Inflammatory macrophage (primary cell): Measurements from ENCODE around the gene ARHGAP5.
"Not testable (repeated sequence)": the region's sequence is repeated elsewhere in the genome, so short reads cannot be mapped to it uniquely, and the experiment has no call there.

Experiments
- DNase-seq, 2 donors: peaks; one replicate each; pipeline ENCODE4 v3.0.0-alpha.2; 2020 to 2022

The ARHGAP5 gene

GRCh38 chr14:32110548-32110896 is 33.4 kb downstream of the ARHGAP5 start:
- no peak for DNase-seq

DNA sequence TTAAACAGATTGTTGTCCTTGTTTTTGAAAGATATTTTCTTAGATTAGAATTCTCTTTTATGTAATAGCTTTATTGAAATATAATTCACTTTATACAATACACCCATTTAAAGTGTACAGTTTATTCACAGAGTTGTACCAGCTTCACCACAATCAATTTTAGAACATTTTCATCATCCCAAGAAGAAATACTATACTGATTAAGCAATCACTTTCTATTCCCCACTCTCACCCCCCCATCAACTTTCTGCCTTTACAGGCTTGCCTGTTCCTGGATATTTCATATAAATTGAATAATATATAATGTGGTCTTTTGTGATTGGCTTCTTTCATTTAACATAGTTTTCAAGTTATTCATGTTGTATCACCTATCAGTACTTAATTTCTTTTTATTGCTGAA is 44.4 kb downstream of the ARHGAP5 start:
- no peak for DNase-seq

- DNase-seq: no peak
These were observed 44.8 kb downstream of the ARHGAP5 start for GRCh38 chr14:32121948-32122347.

GRCh38 chr14:32126899-32127730 is 50.0 kb downstream of the ARHGAP5 start:
- DNase-seq: not testable (repeated sequence)

DNA sequence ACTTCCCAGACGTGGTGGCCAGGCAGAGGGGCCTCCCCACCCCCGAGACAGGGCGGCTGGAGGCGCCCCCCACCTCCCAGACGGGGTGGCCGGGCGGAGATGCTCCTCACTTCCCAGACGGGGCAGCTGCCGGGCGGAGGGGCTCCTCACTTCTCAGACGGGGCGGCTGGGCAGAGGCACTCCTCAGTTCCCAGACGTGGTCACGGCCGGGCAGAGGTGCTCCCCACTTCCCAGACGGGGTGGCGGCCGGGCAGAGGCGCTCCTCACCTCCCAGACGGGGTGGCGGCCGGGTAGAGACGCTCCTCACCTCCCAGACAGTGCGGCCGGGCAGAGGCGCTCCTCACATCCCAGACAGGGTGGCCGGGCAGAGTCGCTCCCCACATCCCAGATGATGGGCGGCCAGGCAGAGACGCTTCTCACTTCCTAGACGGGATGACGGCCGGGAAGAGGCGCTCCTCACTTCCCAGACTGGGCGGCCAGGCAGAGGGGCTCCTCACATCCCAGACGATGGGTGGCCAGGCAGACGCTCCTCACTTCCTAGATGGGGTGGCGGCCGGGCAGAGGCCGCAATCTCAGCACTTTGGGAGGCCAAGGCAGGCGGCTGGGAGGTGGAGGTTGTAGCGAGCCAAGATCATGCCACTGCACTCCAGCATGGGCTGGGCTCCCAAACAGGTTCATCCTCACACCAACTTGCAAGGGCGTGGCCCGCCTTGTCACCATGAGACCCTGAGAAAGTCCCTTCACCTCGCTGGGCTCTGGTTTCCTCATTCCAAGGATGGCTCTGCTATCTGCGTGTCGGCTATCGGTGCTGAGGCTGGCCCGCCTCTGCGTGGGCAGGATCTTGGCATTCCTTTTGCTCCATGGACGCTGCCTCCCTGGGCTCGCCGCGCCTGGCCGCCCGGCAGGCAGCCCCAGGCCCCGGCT is 50.9 kb downstream of the ARHGAP5 start:
- DNase-seq: not testable (repeated sequence)

DNA sequence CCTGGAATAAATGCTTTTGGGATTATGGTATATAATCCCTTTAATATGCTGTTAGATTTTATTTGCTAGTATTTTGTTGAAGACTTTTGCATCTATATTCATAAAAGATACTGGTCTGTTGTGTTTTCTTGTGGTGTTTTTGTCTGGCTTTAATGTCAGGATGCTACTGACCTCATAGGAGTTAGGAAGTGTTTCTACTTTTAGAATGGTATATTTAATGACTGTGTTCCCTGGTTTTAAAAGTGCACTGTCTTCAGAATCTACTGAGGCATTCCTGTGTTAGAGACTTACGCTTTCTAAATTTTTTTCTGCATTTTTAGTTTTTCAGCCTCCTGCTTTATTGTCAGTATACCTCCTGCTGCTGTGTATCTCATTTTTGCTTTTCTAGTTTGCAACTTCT is 51.6 kb downstream of the ARHGAP5 start:
- no peak for DNase-seq

GRCh38 chr14:32129124-32129523 is 52.0 kb downstream of the ARHGAP5 start:
- DNase-seq: no peak

DNA sequence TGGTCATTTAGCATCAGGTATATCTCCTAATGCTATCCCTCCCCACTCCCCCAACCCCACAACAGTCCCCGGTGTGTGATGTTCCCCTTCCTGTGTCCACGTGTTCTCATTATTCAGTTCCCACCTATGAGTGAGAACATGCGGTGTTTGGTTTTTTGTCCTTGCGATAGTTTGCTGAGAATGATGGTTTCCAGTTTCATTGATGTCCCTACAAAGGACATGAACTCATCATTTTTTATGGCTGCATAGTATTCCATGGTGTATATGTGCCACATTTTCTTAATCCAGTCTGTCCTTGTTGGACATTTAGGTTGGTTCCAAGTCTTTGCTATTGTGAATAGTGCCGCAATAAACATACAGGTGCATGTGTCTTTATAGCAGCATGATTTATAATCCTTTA is 54.6 kb downstream of the ARHGAP5 start:
- not testable (repeated sequence) for DNase-seq

GRCh38 chr14:32134448-32135097 is 57.5 kb downstream of the ARHGAP5 start:
- DNase-seq: no peak

DNA sequence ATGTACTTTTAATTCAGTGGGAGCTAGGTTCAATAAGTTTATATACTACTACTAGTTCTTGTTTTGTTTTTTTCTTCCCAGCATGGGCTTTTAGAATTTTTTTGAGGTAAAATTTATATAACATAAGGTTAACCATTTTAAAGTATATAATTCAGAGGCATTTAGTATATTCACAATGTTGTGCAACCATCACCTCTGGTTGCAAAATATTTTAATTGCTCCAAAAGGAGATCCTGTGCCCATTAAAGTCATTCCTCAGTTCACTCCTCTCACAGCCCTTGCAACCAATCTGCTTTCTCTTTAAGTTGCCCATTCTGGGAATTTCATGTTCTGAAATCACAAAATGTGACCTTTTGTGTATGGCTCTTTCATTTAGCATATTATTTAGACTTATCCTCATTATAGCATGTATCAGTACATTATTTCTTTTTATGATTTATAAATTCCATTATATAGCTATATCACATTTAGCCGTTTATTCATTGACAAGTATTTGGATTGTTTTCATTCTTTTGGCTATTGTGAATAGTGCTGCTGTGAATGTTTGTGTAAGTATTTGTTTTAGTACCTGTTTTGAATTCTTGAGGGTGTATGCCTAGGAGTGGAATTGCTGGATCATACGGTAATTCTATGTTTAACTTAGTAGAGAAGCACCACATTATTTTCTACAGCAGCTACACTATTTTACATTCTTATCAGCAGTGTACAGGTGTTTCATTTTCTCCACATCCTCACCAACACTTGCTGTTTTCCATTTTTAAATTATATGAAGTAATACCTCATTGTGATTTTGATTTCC is 59.1 kb downstream of the ARHGAP5 start:
- DNase-seq: no peak

- DNase-seq: no peak
These were observed 60.2 kb downstream of the ARHGAP5 start for GRCh38 chr14:32137313-32137712.

GRCh38 chr14:32137892-32138291 is 60.8 kb downstream of the ARHGAP5 start:
- no peak for DNase-seq

GRCh38 chr14:32142341-32142740 is 65.2 kb downstream of the ARHGAP5 start:
- peak in 1 of 2 donors; percentile 5 for DNase-seq

DNA sequence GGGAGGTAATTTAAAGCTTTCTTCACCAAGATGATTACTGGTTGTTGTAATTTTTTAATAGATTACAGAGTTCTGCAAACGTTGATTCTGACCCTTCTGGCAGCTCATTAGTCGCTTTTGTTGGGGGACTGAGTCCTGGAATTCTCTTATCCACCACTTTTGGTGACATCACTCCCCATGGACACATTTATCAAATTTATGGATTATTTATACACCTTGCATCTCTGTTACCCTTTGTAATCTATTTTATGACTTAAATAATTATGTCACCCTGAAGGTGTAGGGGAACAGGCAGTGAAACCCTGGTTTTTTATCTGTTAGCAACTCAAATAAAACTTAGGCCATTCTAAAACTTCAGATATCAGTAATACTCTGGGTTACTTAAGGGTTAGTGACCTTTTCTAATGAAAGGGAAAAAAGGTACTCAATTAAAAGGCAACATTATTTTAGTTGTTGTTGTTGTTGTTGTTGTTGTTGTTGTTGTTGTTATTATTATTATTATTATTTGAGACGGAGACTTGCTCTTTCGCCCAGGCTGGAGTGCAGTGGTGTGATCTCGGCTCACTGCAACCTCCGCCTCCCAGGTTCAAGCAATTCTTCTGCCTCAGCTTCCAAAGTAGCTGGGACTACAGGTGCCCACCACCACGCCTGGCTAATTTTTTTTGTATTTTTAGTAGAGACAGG is 65.8 kb downstream of the ARHGAP5 start:
- DNase-seq: no peak

DNA sequence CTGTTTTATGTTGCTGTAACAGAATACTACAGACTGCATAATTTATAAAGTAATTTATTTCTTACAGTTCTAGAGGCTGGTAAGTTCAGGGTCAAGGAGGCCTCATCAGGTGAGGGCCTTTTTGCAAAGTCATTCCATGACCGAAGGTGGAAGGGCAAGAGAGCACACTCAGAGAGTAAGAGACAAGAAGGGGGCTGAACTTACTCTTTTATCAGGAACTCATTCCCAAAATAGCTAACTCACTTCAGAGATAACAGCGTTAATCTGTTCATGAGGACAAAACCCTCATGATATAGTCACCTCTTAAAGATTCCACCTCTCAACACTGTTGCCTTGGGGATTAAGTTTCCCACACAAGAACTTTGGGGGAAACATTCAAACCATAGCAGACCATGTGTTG is 73.3 kb downstream of the ARHGAP5 start:
- no peak for DNase-seq

- DNase-seq: no peak
These were observed 88.9 kb downstream of the ARHGAP5 start for GRCh38 chr14:32166029-32166428.

DNA sequence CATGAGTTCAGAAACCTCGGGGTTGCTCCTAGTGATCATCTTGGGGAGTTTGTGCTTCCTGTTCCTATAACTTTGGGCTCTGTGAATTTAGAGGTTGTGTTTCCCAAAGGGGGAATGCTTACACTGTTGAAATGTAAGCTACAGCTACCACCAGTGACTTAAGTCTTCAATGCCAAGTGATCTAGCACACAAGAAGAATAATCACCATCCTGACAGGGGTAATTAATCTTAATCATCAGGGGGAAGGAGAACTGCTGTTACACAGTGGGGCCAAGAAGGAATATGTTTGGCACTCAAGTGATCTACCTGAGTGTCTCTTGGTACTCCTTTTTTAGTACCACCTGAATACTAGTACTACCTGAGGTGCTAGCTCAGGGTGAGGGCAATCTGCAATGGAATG is 89.8 kb downstream of the ARHGAP5 start:
- no peak for DNase-seq

DNA sequence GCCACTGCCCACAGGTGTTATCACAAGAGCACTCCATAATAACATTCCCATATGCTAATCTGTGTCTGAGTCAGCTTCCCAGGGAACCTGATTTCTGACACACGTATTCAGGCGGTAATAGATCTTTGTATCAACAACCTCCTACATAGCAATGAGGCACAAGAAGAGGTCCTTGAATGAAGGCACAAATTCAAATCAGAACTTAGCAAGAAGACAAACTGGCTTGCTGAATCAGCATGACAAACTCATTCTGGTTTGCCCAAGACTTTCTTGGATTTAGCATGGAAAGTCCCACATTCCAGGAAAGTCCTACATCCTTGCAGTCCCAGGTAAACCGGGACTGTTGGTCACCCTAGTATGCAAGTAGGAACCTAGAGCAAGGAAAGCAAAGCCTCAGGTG is 90.8 kb downstream of the ARHGAP5 start:
- no peak for DNase-seq

DNA sequence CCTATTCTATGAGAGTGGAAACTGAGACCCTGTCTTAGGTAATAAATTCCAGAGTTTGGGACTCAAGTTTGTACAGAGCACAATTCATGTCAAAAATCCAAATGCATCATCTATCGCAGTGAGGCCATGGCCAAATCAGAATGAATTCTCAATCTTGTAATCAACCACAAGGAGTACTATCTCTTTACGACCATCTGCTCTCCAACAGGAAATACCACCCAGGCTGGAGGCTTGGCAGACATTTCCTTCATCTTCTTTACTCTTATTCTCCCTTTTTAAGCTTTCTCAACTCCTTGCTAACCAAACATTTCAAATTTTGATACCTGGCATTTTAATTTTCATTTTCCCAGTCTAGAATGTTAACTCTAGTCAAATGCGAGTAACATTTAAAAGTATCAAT is 92.1 kb downstream of the ARHGAP5 start:
- DNase-seq: no peak

DNA sequence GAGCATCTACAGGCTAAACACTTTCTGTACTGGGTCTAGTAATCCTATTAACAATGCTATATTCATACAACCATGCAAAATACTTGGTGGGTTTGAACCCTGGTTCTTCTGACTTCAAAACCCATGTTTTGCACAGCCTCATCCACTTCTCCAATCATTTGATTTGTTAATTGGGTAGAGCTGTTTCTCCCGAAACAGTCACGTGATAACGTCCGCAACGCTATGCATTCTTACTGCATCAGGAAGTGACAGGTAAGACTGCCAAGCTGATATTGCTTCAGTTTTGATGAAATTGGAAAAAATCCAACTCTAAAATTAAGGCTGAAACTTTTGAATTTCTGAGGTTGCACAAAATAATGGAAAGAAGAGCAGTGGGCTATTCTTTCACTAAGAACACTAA is 94.4 kb downstream of the ARHGAP5 start:
- no peak for DNase-seq

- DNase-seq: no peak
These were observed 106.3 kb downstream of the ARHGAP5 start for GRCh38 chr14:32183151-32184058.
